Transverse colon (tissue), 3 donors: ENCODE results near the gene RUNX3.

ENCODE experiments used
- CTCF ChIP-seq, 5 experiments: fragments of 200-600 bp in 3 of 5; fragments of 450-650 bp in 2 of 5; sonication (generic) in 3 of 5; IDR thresholded peaks; 1 replicate in 2 of 5; 2 replicates in 3 of 5; pipeline ENCODE4 v1.5.1; 2016 to 2017; ENCODE audit warnings: antibody characterized with exemption in 5 of 5, inconsistent platforms in 3 of 5, mild to moderate bottlenecking in 2 of 5, moderate library complexity in 1 of 5
- EP300 ChIP-seq: sonication (generic); formaldehyde crosslinking; IDR thresholded peaks from one replicate; pipeline ENCODE4 v1.6.1; 2017; ENCODE audit warnings: antibody characterized with exemption, low read depth
- POLR2A ChIP-seq: fragments of 450-650 bp; IDR thresholded peaks from one replicate; pipeline ENCODE4 v1.6.1; 2016; ENCODE audit warnings: antibody characterized with exemption, mild to moderate bottlenecking, moderate library complexity

GRCh38 chr1:24888971-24889676, 41.0 kb downstream of the RUNX3 start:
- TF ChIP-seq CTCF (IDR thresholded peaks at IDR 0.05) (no peak), POLR2A (no peak), EP300 (no peak)
